ENCODE results near the gene ZNF555.
"Not testable (repeated sequence)": the region's sequence is repeated elsewhere in the genome, so short reads cannot be mapped to it uniquely, and the experiment has no call there.

ZNF555 gene

GRCh38 chr19:2840794-2841791 lies at the start of gene ZNF555:
TSS of gene ZNF555 (plus strand) at chr19:2841475. CDS start at chr19:2841573, 98 bp downstream.
- peak; percentile 98 for DNase-seq

DNA sequence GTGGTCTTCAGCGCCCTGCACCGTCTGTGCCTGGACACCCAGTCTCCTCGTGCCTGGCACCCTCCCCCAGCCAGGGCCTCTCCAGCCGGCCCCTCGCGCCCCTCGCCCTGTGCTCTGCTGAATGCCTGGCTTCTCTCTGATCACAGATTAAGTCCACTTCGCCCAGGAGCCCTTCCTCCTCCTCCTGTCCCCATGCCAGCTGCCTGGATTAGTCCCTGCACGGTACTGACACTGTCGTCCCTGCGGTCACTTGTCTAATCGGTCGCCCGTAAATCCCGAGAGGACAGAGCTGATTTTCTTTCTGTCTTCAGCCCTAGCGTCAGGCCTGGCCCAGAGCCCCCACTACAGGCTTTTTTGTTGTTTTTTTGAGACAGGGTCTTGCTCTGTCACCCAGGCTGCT lies 49.4 kb upstream of the ZNF555 start:
- DNase-seq, result no peak

DNA sequence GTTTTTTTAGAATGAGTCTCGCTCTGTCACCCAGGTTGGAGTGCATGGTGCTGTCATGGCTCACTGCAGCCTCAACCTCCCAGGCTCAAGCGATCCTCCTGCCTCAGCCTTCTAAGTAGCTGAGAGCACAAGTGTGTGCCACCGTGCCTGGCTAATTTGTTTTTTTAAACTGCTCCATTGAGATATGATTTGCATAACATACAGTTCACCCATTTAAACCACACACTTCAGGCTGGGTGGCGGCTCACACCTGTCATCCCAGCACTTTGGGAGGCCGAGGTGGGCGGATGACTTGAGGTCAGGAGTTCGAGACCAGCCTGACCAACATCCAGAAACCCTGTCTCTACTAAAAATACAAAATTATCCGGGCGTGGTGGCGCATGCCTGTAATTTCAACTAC lies 48.6 kb upstream of the ZNF555 start:
- not testable (repeated sequence) for DNase-seq

GRCh38 chr19:2793126-2793525 lies 48.1 kb upstream of the ZNF555 start:
- no peak for DNase-seq

DNA sequence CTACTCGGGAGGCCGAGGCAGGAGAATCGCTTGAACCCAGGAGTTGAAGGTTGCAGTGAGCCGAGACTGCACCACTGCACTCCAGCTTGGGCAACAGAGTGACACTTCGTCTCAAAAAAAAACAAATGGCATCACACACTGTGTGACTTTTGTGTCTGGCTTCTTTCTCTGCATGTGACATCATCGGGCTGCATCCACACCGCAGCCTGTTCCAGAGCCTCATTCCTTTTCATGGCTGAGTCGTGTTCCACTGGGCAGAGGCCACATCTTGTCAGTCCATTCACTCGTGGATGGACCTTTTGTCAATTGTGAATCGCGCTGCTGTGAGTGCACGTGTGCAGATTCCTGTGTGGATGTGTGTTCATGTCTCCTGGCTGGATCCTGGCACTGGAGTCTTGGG lies 47.7 kb upstream of the ZNF555 start:
- DNase-seq, result no peak

DNA sequence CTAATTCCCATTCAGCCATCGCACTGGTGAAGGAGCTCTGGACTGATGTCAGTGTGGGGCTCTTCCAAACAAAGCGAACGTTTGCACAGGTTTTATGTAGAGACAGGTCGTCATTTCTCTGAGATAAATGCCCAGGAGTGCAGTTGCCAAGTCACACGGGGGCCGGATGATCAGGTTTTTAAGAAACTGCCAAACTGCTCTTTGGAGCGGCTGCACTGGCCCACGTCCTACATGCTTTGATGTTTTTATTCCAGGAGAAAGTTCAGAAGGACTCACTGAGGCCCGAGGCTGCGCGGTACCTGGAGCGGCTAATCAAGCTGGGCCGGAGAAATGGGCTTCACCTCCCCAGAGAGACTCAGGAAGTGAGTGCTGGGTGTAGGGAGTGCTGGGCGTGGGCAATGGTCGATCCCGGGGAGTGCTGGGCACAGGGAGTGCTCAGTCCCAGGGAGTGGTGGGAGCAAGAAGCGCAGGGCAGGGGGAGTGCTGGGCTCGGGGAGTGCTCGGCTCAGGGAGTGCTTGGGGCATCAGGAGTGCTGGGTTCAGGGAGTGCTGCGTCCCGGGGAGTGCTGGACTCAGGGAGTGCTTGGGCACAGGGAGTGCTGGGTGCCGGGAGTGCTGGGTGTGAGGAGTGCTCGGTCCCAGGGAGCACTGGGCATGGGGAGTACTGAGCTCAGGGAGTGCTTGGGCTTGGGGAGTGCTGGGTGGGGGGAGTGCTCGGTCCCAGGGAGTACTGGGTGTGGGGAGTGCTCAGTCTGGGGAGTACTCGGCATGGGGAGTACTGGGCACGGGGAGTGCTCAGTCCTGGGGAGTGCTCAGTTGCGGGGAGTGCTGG lies 45.2 kb upstream of the ZNF555 start:
- DNase-seq, result no peak

- no peak for DNase-seq
These were observed 44.5 kb upstream of the ZNF555 start for GRCh38 chr19:2796659-2797266.

DNA sequence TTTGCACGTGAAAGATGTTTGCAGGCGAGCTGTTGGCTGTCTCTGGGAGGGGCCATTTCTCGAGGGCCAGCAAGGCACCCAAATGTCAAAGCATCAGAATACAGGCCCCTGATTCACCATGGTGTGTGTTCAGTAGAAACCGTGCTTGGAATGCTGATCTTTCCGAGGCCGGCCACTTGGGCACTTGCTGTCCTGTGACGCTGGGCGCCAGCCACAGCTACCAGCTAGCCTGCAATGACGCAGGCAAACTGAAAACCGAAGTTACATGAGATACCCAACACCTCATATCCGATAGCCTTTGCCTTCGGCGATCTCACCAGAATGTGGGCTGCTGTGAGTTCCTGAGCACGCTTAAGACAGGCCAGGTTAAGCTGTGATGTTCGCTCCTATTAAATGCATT lies 44.0 kb upstream of the ZNF555 start:
- DNase-seq, result no peak

DNA sequence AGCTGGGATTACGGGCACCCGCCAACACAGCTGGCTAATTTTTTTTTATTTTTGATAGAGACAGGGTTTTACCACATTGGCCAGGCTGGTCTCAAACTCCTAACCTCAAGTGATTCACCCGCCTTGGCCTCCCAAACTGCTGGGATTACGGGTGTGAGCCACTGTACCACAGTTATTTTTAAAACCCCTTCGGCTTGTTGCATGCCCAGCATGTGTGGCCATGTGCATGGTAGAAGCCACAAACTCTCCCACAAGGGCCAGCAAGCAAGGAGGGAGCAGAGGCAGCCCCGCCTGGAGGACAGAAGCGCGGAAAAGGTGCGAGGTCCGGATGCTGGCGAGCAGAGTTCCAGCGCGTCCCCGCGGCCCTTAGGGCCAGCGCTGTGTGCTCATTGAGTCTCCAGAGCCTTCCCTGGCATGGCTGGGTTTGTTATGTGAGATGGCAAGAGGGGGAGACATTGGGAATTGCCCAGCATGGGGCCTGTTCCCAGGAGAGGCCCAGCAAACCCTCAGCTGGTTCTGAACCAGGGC lies 43.1 kb upstream of the ZNF555 start:
- no peak for DNase-seq

DNA sequence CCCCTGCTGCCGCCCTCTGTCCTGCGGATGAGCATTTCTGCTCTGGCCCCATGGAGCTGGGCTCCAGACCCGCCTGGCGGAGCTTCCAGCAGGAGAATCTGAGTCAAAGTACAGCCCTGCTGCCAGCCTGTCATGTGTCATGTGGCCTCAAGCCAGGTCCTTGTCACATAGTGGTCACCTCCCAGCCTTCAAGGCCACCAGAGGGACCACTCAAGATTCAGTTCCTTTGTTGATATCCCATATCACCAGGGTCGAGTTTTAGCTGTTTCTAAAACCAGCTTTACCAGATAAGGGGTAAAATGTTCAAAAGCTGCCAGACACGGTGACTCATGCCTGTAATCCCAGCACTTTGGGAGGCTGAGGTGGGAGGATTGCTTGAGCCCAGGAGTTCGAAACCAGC lies 42.5 kb upstream of the ZNF555 start:
- no peak for DNase-seq

- no peak for DNase-seq
These were observed 41.8 kb upstream of the ZNF555 start for GRCh38 chr19:2799273-2800020.

GRCh38 chr19:2800506-2800905 lies 40.8 kb upstream of the ZNF555 start:
- no peak for DNase-seq

DNA sequence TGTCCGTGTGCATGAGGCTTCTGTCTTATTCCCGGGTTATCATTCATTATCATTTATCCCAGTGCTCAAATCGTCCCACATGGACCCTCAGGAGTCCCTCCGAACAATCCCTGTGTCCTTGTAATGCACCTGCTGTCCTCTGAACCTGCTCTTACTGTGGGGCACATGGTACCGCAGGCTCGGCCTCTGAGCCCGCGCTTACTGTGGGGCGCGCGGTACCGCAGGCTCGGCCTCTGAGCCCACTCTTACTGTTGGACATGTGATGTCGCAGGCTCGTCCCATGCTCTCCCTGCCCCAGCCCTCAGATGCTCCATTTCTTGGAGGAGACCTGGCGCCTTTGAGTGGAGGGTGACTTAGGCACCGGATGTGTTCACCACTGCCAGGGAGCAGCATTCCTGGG lies 38.4 kb upstream of the ZNF555 start:
- no peak for DNase-seq

DNA sequence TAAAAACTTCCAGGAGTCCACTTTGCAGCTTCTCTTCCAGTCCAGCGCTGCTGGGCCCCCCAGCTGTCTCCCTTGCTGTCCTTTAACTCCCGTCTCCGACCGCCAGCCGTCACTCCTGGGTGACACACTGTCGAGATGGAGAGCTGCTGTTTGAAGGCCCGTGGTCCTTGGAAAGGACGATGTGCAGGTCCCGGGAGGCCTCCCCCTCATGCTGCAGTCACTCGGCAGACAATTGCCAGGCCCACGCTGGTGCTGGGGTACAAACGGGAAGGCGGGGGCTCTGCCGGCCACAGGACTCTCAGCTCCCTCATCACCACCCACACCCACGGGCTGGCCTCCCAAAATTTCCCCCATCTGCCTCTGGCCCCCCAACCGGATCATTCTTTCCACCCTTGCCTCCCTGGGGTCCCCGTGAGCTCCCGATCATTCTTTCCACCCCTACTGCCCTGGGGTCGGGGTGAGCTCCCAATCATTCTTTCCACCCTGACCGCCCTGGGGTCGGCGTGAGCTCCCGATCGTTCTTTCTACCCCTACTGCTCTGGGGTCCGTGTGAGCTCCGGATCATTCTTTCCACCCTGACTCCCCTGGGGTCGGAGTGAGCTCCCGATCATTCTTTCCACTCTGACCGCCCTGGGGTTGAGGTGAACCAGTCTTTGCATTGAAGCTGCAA lies 37.7 kb upstream of the ZNF555 start:
- no peak for DNase-seq

DNA sequence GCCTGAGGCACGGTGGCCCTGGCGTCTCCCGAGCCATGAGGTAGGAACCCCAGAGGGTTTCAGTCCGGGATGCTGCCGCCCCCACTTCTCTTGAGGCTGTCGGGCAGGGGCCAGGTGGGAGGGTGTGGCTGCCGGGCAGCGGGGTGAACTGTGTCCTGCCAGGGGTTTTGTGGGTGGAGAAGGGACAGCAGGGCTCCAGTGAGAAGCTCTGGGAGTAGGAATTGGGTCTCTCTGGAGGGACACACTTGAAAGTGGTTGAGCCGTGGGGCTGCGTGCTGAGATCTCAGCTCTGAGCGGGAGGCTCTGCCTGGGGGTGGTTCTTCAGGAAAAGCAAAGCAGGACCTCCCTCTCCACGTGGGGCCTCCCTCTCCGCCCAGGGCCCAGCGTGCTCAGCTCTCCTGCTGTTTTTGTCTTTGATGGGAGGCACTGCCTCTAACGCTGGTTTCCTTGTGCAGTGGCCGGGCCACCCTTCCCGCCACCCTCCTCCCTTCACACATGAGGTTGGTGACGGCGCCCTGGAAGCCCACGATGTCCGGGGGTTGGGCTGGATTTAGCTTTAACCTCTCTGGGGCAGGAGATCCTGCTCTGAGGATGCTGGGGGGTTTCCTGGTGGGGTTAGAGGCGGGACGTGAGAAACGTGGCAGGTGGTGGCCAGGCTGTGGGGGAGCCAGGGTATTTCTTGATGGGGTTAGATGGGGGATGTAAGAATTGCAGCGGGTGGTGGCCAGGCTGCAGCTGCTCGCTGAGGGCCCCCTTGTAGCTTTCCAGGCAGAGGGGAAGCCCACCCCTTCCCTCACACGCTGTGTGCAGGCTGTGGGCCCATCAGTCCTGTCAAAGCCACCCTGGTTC lies 36.9 kb upstream of the ZNF555 start:
- DNase-seq, result no peak

- DNase-seq, result no peak
These were observed 35.9 kb upstream of the ZNF555 start for GRCh38 chr19:2805261-2805900.

DNA sequence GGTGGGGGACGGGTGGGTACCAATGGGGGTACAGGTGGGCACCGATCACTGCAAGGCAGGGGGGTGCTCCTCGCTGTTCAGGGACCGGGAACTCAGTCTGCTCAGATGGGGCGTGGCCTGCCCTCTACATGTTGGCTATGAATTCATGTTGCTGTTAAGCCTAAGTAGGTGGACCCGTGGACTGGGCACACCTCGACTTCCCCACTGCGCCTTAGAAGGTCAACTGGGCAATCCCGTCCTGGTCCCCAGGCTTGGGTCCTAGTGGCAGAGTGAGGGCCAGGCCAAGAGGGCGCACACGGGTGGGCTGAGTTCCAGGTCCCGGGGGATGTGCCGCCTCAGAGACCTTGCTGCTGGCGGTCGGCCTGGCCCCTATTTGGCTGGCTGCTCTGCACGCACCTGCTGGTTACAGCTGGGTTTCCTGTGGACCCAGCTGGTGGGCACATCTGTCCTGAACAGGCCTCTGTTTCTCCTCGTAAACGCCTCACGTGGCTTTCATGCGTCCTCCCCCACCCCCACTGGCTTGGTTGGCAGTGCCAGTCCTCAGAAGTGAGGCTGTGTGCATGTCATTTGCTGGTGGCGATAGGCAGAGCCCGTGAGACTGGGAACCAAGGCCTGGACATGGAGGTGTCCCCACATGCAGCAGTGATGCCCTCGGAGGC lies 35.2 kb upstream of the ZNF555 start:
- no peak for DNase-seq

DNA sequence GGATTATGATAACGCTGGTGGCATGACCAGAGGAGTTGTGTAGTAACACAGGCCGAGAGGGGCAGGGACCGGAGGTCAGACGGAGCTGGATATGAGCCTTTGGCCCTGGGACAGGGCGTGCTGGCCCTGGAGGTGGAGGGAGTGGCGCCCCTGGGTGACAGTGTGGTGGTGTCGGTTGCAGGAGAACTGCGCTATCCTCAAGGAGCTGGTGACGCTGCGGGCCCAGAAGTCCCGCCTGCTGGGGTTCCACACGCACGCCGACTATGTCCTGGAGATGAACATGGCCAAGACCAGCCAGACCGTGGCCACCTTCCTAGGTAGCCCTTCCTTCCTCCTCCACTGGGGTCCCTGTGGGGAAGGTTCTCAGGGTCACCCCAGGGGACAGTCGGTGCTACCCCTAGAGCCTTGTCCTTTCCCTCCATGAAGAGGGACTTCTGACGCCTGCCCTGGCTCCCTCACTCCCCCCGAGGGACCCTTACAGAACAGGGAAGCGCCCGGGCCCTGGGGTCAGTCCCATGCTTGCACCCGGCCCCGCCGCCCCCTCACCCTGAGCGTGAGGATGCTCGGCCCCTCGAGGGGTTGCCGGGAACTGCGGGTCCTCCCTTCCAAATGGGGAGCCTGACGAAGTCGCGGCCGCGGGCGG lies 34.4 kb upstream of the ZNF555 start:
- no peak for DNase-seq

Measured in activated naive CD4-positive, alpha-beta T cell treated with Interleukin-2 at 50 U/mL for 16 hours (primary cell).